ENCODE results near the gene RANBP6. TPM values are rescaled to one million over a fixed set of nuclear protein-coding genes. Genes with fewer than 3 reads are reported as not detected.

Gene RANBP6
- total RNA-seq, 1 donor = 37.7 TPM

DNA sequence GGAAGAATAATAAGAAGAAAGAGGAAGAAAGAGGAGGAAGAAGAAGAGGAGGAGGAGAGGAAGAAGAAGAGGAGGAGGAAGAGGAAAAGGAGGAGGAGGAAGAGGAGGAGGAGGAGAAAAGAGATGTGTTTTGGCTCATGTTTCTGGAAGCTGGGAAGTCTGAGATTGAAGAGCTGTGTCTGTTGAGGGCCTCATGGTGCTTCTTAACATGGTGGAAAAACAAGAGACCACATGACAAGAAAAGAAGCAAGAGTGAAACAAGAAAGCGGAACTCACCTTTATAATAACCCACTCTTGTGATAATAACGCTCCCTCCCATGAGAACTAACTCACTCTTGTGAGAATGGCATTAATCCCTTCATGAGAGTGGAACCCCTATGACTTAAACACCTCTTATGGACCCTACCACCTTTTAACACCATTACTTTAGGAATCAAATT is 36.1 kb upstream of the RANBP6 start:
- no peak overlapping the region for H3K4me3 ChIP-seq (ENCODE audit: low read depth, low read length)
- DNase-seq (ENCODE audit: low read depth) = no peak
- TF ChIP-seq, protein P1, sequence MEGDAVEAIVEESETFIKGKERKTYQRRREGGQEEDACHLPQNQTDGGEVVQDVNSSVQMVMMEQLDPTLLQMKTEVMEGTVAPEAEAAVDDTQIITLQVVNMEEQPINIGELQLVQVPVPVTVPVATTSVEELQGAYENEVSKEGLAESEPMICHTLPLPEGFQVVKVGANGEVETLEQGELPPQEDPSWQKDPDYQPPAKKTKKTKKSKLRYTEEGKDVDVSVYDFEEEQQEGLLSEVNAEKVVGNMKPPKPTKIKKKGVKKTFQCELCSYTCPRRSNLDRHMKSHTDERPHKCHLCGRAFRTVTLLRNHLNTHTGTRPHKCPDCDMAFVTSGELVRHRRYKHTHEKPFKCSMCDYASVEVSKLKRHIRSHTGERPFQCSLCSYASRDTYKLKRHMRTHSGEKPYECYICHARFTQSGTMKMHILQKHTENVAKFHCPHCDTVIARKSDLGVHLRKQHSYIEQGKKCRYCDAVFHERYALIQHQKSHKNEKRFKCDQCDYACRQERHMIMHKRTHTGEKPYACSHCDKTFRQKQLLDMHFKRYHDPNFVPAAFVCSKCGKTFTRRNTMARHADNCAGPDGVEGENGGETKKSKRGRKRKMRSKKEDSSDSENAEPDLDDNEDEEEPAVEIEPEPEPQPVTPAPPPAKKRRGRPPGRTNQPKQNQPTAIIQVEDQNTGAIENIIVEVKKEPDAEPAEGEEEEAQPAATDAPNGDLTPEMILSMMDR (IDR thresholded peaks at IDR 0.05; ENCODE audit: insufficient read depth, low read length) = no peak

DNA sequence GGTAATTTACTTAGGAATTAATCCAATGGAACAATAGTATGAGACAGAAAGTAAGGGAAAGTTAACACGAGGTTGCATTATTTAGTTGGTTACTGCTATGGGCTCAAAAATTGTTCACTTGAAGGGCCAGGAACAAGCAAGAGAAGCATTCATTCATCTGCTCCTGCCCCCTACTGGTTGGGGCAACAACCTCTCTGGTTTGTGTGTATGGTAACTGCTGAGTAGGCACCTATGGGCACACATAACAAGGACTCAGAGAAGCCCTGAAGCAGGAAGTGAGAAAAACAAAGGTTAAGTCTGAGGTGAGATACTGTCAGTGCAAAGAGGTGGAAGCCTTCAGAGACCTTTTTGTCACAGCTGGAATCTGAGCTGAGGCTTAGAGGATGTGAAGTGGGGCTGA is 34.4 kb upstream of the RANBP6 start:
- H3K4me3 ChIP-seq (ENCODE audit: low read depth, low read length) = no peak overlapping the region
- TF ChIP-seq, protein P1 (IDR thresholded peaks at IDR 0.05; ENCODE audit: insufficient read depth, low read length) = peak; percentile 19
- DNase-seq (ENCODE audit: low read depth) = no peak

DNA sequence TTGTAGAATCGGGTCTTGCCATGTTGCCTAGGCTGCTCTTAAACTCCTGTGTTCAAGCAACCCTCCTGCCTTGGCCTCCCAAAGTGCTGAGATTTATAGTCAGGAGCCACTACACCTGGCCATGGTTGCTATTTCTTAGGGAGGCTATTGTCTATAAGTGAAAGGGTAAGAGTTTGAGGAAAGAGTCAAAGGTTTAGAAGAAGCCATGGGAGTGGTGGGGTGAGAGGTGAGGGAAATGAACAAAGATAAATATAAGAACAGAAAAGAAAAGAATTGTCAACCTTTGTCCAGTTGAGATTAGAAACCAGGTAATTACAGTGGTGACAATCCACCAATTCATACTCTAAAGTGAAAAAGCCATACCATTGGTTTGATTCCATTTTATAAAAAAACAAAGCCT is 32.6 kb upstream of the RANBP6 start:
- TF ChIP-seq, protein P1 (IDR thresholded peaks at IDR 0.05; ENCODE audit: insufficient read depth, low read length) = no peak
- no peak for DNase-seq (ENCODE audit: low read depth)
- no peak overlapping the region for H3K4me3 ChIP-seq (ENCODE audit: low read depth, low read length)

DNA sequence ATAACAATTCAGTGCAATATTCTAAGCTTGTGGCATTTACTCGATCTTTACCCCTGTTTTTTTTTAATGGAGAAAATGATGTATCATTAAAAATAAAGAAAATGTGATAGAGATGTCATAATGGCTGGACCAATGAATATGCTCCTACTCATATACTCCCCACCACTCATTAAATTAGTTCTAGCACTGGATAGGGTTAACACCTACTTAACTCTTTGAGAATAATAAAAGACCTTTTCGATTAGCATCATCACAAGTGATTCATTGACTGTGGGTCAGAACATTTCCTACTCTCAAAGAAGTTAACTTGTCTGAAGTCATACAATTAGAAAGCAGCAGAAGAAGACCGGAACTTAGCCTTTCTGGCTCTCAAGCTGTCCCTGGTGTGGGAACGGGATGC is 31.6 kb upstream of the RANBP6 start:
- no peak overlapping the region for H3K4me3 ChIP-seq (ENCODE audit: low read depth, low read length)
- no peak for DNase-seq (ENCODE audit: low read depth)
- TF ChIP-seq, protein P1 (IDR thresholded peaks at IDR 0.05; ENCODE audit: insufficient read depth, low read length) = no peak

DNA sequence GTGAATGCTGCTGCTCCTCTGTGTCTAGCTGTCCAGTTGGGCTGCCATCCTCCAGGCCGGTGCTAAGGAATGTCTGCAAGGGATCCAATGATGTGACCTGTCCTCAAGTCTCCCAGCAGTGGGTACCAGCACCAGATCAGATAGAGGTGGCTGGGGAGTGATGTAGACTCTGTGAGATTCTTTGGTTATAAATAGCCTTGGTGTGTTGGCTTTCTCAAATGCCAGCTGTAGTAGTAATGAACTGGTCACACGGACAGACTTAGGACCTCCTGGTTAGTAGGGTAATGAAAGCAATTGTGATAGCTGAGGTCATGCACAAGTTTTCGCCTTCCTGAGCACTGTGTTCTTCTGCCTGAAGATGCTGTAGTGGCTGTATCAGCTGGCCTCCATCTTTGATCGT is 29.9 kb upstream of the RANBP6 start:
- DNase-seq (ENCODE audit: low read depth) = no peak
- TF ChIP-seq, protein P1 (IDR thresholded peaks at IDR 0.05; ENCODE audit: insufficient read depth, low read length) = no peak
- no peak overlapping the region for H3K4me3 ChIP-seq (ENCODE audit: low read depth, low read length)

DNA sequence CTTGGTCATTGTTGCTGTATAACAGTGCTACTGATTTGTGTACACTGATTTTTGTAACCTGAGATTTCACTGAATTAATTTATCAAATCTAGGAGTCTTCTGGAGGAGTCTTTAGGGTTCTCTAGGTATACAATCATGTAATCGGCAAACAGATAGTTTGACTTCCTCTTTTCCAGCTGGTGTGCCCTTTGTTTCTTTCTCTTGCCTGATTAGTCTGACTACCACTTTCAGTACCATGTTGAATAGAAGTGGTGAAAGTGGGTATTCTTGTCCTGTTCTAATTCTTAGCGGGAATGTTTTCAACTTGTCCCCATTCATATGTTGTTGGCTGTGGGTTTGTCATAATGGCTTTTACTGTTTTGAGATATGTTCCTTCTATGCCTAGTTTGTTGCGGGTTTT is 24.7 kb upstream of the RANBP6 start:
- no peak for DNase-seq (ENCODE audit: low read depth)
- TF ChIP-seq, protein P1 (IDR thresholded peaks at IDR 0.05; ENCODE audit: insufficient read depth, low read length) = no peak
- H3K4me3 ChIP-seq (ENCODE audit: low read depth, low read length) = no peak overlapping the region

DNA sequence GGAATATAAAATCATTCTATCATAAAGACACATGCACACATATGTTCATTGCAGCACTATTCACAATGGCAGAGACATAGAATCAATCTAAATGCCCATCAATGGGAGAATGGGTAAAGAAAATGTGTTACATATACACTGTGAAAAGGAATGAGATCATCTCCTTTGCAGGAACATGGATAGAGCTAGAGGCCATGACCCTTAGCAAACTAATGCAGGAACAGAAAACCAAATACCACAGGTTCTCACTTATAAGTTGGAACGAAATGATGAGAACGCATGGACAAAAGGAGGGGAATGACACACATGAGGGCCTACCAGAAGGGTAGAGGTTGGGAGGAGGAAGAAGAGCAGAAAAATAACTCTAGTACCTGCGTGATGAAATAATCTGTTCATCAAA is 21.0 kb upstream of the RANBP6 start:
- DNase-seq (ENCODE audit: low read depth) = no peak
- H3K4me3 ChIP-seq (ENCODE audit: low read depth, low read length) = no peak overlapping the region
- TF ChIP-seq, protein P1 (IDR thresholded peaks at IDR 0.05; ENCODE audit: insufficient read depth, low read length) = no peak
